ENCODE results near the gene GLT6D1. TPM values are rescaled to one million over a fixed set of nuclear protein-coding genes. Genes with fewer than 3 reads are reported as not detected.

Gene GLT6D1
- total RNA-seq, 2 experiments from 2014 or later, result not detected

GRCh38 chr9:135608294-135608998 is 30.9 kb downstream of the GLT6D1 start:
- H3K9me2 ChIP-seq (ENCODE audit: insufficient read depth, low read length), result no peaks in the 10 kb centered on the region
- no peak overlapping the region for H3K4me3 ChIP-seq (ENCODE audit: low read depth, low read length, poor library complexity, severe bottlenecking)
- H3K27ac ChIP-seq (ENCODE audit: low read depth, low read length, poor library complexity, severe bottlenecking), result no peak overlapping the region
- H3K79me2 ChIP-seq (ENCODE audit: insufficient read depth, low read depth, low read length), result no peaks in the 10 kb centered on the region
- H3K4me1 ChIP-seq (ENCODE audit: insufficient read depth, low read length, poor library complexity, severe bottlenecking), result no peaks in the 10 kb centered on the region
- H3K36me3 ChIP-seq (ENCODE audit: insufficient read depth, low read length), result no peaks in the 10 kb centered on the region
- H4K20me1 ChIP-seq (ENCODE audit: insufficient read depth, low read length), result no peaks in the 10 kb centered on the region
- no TSS peak for BruUV-seq (replicated peaks)
- H2AFZ ChIP-seq (ENCODE audit: low read length), result no peak overlapping the region
- intact Hi-C loops (cut with micrococcal nuclease; ENCODE audit: unreplicated experiment), result no loop called here
- DNase-seq (ENCODE audit: low spot score), result no peak
- H3K4me2 ChIP-seq (ENCODE audit: low read length), result no peak overlapping the region
- no peak for TF ChIP-seq EZH2phosphoT487 (IDR thresholded peaks at IDR 0.05; ENCODE audit: borderline replicate concordance, low read depth, low read length)
- no peak for TF ChIP-seq CTCF (conservative IDR thresholded peaks at IDR 0.05; ENCODE audit: low read length)
- CTCF ChIA-PET (ENCODE audit: unreplicated experiment), result no interaction called here
- POLR2A ChIA-PET, result no interaction called here
- no peaks in the 10 kb centered on the region for H3K9me3 ChIP-seq (ENCODE audit: low read length)

GRCh38 chr9:135607401-135608293 is 31.7 kb downstream of the GLT6D1 start:
- H3K4me1 ChIP-seq (ENCODE audit: insufficient read depth, low read length, poor library complexity, severe bottlenecking), result no peaks in the 10 kb centered on the region
- no peak overlapping the region for H3K4me3 ChIP-seq (ENCODE audit: low read depth, low read length, poor library complexity, severe bottlenecking)
- no peaks in the 10 kb centered on the region for H3K79me2 ChIP-seq (ENCODE audit: insufficient read depth, low read depth, low read length)
- no peak overlapping the region for H3K27ac ChIP-seq (ENCODE audit: low read depth, low read length, poor library complexity, severe bottlenecking)
- POLR2A ChIA-PET, result no interaction called here
- H4K20me1 ChIP-seq (ENCODE audit: insufficient read depth, low read length), result no peaks in the 10 kb centered on the region
- no peak for TF ChIP-seq CTCF (conservative IDR thresholded peaks at IDR 0.05; ENCODE audit: low read length)
- TF ChIP-seq EZH2phosphoT487 (IDR thresholded peaks at IDR 0.05; ENCODE audit: borderline replicate concordance, low read depth, low read length), result no peak
- H2AFZ ChIP-seq (ENCODE audit: low read length), result no peak overlapping the region
- CTCF ChIA-PET (ENCODE audit: unreplicated experiment), result no interaction called here
- no peaks in the 10 kb centered on the region for H3K36me3 ChIP-seq (ENCODE audit: insufficient read depth, low read length)
- BruUV-seq (replicated peaks), result no TSS peak
- no peak overlapping the region for H3K4me2 ChIP-seq (ENCODE audit: low read length)
- no peak for DNase-seq (ENCODE audit: low spot score)
- H3K9me3 ChIP-seq (ENCODE audit: low read length), result no peaks in the 10 kb centered on the region
- intact Hi-C loops (cut with micrococcal nuclease; ENCODE audit: unreplicated experiment), result no loop called here
- no peaks in the 10 kb centered on the region for H3K9me2 ChIP-seq (ENCODE audit: insufficient read depth, low read length)

GRCh38 chr9:135606885-135607259 is 32.5 kb downstream of the GLT6D1 start:
- Histone ChIP-seq H2AFZ (ENCODE audit: low read length) (no peak overlapping the region), H3K9me3 (ENCODE audit: low read length) (no peaks in the 10 kb centered on the region), H3K4me2 (ENCODE audit: low read length) (no peak overlapping the region), H3K4me3 (ENCODE audit: low read depth, low read length, poor library complexity, severe bottlenecking) (no peak overlapping the region), H3K9me2 (ENCODE audit: insufficient read depth, low read length) (no peaks in the 10 kb centered on the region), H4K20me1 (ENCODE audit: insufficient read depth, low read length) (no peaks in the 10 kb centered on the region), H3K27ac (ENCODE audit: low read depth, low read length, poor library complexity, severe bottlenecking) (no peak overlapping the region), H3K36me3 (ENCODE audit: insufficient read depth, low read length) (no peaks in the 10 kb centered on the region), H3K4me1 (ENCODE audit: insufficient read depth, low read length, poor library complexity, severe bottlenecking) (no peaks in the 10 kb centered on the region), H3K79me2 (ENCODE audit: insufficient read depth, low read depth, low read length) (no peaks in the 10 kb centered on the region)
- no peak for DNase-seq (ENCODE audit: low spot score)
- no peak for TF ChIP-seq EZH2phosphoT487 (IDR thresholded peaks at IDR 0.05; ENCODE audit: borderline replicate concordance, low read depth, low read length)
- no peak for TF ChIP-seq CTCF (conservative IDR thresholded peaks at IDR 0.05; ENCODE audit: low read length)
- intact Hi-C loops (cut with micrococcal nuclease; ENCODE audit: unreplicated experiment), result no loop called here
- POLR2A ChIA-PET, result no interaction called here
- no TSS peak for BruUV-seq (replicated peaks)
- CTCF ChIA-PET (ENCODE audit: unreplicated experiment), result interaction anchor here (0.6 kb wide), 1 partner anchor 330 kb away, joined by 4 read pairs; no protein-coding TSS in a partner anchor

Data from OCI-LY7 (cell line).